ENCODE results near the gene AKAP13.

AKAP13 gene

DNA sequence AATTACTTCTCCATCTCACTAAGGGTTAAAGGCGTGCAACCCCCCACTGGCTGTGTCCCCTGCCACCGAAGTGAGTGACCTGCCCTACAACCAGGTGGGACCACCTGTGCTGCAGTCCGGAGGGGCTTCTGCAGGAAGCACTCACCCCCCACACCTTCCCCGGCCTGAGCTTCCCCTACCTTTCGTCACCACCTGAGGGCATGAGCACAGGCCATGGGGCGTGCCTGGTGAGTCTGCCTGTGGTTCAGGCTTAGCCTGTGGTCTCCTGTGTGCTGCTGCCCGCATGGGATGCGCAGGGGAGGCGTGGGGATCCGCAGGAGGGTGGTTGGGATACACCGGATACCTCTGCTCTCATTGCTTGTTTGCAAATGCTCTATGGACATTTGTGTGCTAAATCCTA lies 368.3 kb downstream of the AKAP13 start:
- TF ChIP-seq CTCF (IDR thresholded peaks at IDR 0.05) = no peak

DNA sequence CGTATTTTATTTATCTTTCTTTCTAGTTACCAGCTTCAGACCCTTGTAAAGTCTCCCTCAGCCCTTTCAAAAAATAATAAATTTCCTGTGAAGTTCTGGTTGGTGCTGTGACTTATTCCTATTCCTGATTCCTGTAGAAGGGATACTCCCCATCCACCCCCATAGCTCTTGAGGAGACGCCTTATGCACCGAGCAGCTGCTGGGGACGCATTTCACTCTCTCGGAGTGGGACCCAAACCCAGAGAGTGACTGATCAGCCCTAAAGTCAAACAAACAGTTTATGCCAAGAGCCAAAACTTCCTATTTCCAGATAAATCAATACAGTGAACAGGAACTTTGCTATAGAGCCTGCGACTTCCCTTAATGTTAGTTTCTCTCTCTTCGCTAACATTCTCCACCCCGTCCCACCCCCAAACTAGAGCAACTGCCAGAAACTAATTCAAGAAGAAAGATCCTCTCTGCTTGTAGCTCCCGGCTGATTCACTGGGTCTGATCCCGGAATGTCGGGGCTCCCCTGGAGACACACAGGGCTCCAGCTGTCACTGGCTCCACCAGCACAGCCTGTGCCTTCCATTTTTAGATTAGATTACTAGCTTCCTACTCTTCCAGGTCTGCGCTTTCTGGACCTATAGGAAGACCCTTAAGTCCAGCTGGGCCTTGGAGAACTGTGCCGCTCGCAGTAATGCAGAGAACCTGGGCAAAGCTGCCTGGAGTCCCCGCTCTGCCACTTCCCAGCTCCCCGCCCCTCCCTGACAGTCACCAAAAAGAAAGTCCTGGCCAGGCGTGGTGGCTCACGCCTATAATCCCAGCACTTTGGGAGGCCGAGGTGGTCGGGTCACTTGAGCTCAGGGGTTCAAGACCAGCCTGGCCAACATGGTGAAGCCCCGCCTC lies 369.1 kb downstream of the AKAP13 start:
- TF ChIP-seq CTCF (IDR thresholded peaks at IDR 0.05) = no peak

DNA sequence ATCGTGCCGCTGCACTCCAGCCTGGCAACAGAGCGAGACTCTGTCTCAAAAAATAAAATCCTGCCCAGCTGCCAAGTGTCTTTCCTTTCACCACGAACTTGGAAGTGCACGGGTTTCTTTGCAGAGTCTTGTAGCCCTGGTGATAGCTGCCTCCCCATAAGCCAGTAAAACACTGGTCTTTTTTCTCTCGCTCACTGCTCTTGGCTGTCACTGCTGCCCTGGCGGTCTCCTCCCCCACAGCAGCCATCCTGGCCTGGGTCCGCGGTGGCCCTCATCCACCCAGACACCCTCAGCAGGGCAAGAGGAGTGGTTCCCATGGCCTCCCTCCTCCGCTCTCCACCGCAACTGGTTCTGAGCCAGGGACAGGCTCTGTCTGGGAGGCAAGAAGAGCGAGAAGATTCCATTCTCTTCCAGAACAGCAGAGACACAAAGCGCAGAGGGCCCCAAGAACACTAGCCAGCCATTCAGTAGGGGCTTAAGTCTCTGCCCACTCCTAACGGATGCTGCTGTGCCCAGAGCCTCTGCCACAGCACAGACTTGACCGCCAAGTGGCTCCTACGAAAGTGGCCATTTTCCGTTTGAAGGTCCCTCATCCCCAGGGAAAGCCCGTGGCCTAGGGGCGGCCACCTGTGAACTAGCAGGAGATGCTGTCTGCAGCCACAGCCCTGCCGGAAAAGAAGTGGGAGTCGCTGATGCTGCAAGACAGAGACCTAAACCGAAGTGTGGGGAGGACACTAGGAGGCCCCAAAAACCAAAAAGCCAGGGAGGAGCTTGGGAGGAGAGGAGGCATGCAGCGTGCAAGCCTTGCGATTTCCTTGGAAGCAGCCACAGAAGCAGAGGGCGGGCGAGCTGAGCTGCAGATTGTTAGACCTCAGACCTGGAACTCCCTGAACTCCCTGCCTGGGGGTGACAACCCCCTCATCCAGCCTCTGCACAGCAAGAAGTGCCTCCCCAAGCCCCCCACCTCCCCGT lies 370.2 kb downstream of the AKAP13 start:
- no peak for TF ChIP-seq CTCF (IDR thresholded peaks at IDR 0.05)

DNA sequence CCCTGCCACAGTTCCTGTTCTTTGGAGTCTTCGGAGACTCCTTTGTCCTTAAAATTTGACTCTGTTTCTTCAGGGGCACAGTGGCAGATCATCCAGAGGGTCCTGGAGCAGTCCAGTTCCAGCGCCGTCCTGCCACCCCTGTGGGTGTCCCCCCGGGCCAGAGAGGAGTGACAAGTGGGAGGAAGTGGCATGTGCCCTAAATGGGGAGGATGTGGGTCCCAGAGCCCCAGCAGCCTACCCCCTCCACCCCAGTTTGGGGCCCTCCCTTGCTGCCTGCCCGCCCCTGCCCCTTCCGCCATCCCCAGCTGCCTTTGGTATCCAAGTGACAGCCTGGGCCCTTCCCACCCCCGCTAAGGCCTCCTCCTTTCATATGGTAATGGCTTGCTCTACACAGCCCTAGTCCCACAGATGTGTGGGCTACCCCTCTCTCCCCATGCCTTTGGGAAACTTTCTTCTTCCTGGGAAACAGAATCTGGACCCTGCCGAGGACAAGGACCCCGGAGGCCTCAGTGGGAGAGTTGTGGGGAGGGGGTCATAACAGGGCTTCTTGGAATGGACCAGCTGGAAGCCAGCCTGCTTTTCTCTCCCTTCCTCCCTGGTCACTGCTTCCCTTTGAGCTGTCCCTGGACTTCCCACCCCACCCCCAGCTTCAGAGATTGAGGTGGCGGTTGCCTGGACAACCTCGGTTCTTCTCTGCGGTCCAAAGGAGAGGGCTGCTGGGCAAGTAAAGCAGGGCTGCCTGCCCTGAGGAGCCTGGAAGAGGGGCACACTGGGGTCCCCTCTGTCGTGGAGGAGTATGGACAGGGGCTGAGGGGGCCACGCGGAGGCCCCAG lies 371.1 kb downstream of the AKAP13 start:
- TF ChIP-seq CTCF (IDR thresholded peaks at IDR 0.05) = no peak

GRCh38 chr15:85752124-85752475 lies 371.7 kb downstream of the AKAP13 start:
- TF ChIP-seq CTCF (IDR thresholded peaks at IDR 0.05) = no peak

DNA sequence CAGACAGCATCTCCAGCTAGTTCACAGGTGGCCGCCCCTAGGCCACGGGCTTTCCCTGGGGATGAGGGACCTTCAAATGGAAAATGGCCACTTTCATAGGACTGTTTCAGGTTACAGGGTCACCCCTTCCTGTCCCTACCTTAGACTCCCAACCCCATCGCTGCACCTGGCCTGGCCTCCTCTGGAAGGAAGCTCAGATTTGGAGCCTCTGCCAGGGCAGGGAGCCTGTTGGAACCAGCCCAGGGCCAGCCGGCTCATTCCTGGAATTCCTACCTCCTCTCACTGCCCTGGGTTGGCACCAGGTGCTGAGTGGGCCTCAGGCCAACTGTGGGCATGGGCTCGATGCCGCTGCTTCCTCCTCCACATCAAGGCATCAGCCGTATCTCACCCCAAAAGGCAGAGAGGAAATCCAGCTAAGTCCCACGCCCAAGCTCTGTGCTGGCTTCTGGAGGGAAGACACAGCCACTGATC lies 372.1 kb downstream of the AKAP13 start:
- TF ChIP-seq CTCF (IDR thresholded peaks at IDR 0.05) = no peak

- no peak for TF ChIP-seq CTCF (IDR thresholded peaks at IDR 0.05)
Measured at GRCh38 chr15:85753261-85753660, 372.9 kb downstream of the AKAP13 start.
